Heart left ventricle (tissue), 13 donors: ENCODE data around the gene SLC25A22.

Experiments
- POLR2A ChIP-seq, 2 donors: fragments of 450-650 bp; IDR thresholded peaks; one replicate each; pipeline ENCODE4 v1.6.1; 2017; ENCODE audit warnings: antibody characterized with exemption in 2 of 2, mild to moderate bottlenecking in 2 of 2, moderate library complexity in 2 of 2
- TF ChIP-seq, protein P1 (sequence below), 12 donors: fragments of 200-600 bp; sonication (generic) in 4 of 12; IDR thresholded peaks; one replicate each; pipeline versions ENCODE4 v1.5.0 to v1.8.0; 2018 to 2022; ENCODE audit warnings: antibody characterized with exemption in 12 of 12, mild to moderate bottlenecking in 5 of 12
- donor health status: ischemic (EF 13 %, LVEDD 7.1; RV severe dilation, severe dysfunction).
- donor health status: DM: no; HTN: yes; CAD: no.
- donor health status: DM: no; HTN: no; CAD: no.
- donor health status: ischemic (EF 25% LVEDD 6.9; RV normal size, moderate dysfunction).
- donor health status: ischemic (EF 25% LVEDD 5.7; RV mildly dilated, moderate dysfunction).
- donor health status: ischemic (EF 35%, LVEDD 5.7; RV mildly dilated, moderate dysfunction).
- donor health status: nonischemic (EF 11% LVEDD 7.7; RV severe dilation, severe dysfunction).
- donor health status: DM: yes; HTN: yes; CAD: no.
- donor health status: PGD.
- donor health status: ischemic (EF 29% LVEDD 5.4; RV normal size, mild dysfunction).
- donor health status: nonischemic (EF 23%, LVEDD 6.1; RV moderate dilation, normal function).

DNA sequence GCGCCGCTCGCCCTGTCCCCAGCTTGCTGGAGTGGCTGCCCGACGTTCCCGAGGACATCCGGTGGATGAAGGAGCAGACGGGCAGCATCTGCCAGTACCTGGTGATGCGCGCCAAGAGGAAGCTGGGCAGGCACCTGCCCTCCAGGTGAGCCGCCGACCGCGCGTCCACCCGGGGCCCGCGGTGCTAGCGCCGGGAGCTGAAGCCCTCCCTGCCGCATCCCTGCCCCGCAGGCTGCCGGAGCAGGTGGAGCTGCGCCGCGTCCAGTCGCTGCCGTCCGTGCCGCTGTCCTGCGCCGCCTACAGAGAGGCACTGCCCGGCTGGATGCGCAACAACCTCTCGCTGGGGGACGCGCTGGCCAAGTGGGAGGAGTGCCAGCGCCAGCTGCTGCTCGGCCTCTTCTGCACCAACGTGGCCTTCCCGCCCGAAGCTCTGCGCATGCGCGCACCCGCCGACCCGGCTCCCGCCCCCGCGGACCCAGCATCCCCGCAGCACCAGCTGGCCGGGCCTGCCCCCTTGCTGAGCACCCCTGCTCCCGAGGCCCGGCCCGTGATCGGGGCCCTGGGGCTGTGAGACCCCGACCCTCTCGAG, 26.3 kb upstream of the SLC25A22 start:
- TF ChIP-seq, protein P1, sequence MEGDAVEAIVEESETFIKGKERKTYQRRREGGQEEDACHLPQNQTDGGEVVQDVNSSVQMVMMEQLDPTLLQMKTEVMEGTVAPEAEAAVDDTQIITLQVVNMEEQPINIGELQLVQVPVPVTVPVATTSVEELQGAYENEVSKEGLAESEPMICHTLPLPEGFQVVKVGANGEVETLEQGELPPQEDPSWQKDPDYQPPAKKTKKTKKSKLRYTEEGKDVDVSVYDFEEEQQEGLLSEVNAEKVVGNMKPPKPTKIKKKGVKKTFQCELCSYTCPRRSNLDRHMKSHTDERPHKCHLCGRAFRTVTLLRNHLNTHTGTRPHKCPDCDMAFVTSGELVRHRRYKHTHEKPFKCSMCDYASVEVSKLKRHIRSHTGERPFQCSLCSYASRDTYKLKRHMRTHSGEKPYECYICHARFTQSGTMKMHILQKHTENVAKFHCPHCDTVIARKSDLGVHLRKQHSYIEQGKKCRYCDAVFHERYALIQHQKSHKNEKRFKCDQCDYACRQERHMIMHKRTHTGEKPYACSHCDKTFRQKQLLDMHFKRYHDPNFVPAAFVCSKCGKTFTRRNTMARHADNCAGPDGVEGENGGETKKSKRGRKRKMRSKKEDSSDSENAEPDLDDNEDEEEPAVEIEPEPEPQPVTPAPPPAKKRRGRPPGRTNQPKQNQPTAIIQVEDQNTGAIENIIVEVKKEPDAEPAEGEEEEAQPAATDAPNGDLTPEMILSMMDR (IDR thresholded peaks at IDR 0.05) = no peak
- no peak for TF ChIP-seq POLR2A (IDR thresholded peaks at IDR 0.05)
